ENCODE results near the gene CAVIN4.

The CAVIN4 gene

DNA sequence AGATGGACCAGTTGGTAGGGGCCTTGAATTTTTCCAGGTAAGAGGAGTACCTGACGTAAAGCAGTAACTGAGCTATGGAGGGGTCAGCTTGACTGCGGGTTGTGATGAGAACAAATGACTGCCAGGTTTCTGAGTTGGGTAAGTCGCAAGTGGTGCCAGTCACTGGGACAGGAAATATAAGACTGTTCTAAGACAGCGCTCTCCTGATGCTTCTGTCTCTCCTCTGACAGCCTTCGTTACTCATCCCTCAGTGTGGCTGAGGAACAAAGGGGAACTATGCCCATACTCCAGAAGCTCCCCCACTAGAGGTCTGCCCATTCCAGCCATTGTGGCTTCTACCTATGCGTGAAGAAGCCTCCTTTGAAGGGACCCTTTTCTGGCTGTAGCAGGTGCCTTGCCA, 13.3 kb downstream of the CAVIN4 start:
- no peak for DNase-seq

- no peak for DNase-seq
These were observed 13.9 kb downstream of the CAVIN4 start for GRCh38 chr9:100591639-100592412.

- peak; percentile 70 for DNase-seq
These were observed 17.7 kb downstream of the CAVIN4 start for GRCh38 chr9:100595391-100596199.

DNA sequence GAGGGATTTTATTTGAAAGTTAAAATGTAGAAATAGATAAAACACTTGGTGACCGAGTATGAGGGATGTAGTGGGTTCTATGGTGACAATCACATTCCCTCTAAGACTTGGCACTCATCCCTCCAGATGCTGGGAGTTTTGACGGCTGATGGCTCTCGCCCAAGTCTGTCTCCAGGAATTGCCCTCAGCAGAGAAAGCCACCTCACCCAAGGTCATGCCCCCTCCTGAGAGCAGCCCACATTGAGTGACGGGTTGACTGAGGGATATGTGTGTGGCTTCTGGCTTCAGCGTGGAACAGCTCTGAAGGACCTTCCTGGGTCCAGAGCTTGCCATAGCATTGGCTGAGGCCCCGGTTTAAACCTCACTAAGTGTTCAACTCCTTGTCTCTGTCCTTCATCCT, 19.4 kb downstream of the CAVIN4 start:
- no peak for DNase-seq

DNA sequence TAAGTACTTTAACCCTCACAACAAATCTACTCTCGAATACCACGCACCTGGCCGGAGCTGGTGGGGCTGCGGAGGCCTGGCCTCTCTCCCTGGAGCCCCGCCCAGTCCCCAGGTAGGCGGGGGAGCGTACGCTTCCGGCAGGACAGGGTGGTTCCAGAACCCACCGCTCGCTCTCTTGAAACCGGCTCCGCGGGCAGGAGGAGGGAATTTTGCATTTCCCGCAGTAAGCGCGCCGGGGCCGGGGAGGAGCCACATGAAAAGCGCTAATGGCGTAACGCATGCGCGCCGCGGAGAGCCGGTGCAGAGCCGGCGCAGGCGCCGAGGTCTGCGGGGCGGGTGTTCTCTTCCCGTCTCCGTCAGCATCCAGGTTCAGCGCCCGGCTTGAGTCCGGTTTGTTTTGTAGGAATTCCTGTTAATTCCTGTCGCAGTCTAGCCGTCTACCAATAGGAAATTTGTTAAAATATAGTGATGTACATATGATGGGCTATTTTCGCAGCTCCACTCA, 20.8 kb downstream of the CAVIN4 start:
- peak; percentile 94 for DNase-seq

DNA sequence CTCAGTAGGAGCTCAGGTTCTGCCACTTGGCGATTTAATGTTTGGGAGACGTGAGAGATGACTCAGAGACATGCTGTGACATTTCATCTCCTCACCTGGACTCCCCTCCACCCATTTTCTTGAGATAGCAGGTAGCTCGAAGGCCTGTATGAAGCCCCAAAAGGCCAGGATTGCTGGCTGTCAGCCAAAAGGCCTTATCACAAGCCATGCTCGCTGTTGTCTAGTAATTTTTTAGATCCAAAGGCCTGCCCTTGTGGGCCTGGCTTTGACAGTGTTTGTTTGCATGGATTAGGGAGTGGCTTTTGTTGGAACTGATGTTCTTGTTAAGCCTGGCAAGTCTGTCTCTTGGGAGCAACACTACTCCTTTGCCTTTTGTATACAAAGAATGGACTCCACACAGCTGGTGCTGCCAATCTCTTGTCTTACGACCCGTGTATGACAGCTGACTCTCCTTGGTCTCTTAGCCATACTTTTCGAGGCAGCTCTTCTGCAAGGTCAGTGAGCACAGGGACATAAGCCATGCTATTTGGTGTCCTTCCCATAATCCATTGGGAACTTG, 22.7 kb downstream of the CAVIN4 start:
- DNase-seq, result peak; percentile 68

DNA sequence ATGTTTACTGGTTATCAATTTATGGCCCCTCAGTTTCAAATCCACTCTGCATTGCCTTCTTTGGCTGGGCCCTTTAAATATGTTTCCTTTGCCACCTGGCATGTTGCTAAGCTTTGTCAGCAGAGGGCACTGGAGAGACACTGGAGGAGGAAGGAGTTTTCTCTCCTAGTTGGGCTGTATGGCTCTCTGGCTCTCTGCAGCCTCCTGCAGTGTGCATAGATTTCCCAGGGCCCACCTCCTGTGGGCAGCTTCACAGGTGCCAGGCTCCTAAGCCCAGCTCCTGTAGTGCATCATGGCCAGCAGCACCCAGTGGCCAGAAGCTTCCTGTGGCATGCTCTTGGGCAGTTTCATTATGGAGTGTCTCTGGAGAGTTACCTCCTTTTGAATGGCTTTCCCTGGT, 23.3 kb downstream of the CAVIN4 start:
- peak; percentile 82 for DNase-seq

DNA sequence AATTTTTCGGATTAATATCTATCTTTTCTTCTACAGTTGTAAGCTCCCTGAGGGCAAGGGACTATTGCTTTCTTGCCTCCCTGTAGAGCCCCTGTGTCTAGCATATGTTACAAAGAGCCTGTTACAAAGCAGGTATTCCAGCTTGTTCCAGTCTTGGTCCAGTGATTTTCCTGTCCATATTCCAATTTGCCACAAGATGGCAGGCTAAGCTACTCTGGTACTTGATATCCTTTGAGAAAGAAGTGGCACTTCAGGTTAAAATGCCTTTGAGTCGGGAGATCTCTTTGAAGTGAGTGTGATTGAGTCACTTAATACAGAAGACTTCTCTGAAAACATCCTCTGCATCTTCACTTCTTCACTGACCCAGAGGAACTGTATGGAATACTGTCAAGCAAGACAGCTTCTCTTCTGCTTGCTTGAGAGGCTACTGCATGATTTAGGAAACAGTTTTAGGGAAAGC, 24.5 kb downstream of the CAVIN4 start:
- DNase-seq, result peak; percentile 85

DNA sequence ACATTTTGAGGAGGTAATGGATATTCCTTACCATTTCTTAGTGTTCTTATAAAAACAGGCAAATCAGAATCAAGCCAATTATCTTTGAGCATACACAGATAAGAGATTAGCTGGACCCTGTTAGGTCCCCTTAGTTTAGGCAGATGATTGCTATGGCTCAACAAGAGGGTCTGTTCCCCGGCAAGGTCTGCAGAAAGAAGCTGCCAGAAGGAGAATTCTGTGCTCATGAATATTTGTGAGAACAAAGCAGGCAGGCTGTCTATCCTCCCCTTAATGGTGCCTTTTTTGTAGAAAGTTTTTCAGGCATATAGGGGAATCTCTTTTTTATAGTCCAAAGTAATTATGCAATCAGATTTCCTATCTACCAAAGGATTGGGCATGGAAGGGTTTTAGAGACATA, 27.5 kb downstream of the CAVIN4 start:
- no peak for DNase-seq

- no peak for DNase-seq
These were observed 41.3 kb downstream of the CAVIN4 start for GRCh38 chr9:100619194-100619593.

DNA sequence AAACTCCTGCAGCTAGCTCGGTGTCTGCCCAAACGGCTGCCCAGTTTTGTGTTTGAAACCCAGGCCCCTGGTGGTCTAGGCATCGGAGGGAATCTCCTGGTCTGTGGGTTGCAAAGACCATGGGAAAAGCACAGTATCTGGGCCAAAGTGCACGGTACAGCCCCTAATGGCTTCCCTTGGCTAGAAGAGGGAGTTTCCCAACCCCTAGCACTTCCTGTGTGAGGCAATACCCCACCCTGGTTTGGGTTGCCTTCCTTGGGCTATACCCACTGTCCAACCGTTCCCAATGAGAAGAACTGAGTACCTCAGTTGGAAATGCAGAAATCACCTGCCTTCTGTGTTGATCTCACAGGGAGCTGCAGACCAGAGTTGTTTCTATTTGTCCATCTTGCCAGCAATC, 41.8 kb downstream of the CAVIN4 start:
- DNase-seq, result no peak

DNA sequence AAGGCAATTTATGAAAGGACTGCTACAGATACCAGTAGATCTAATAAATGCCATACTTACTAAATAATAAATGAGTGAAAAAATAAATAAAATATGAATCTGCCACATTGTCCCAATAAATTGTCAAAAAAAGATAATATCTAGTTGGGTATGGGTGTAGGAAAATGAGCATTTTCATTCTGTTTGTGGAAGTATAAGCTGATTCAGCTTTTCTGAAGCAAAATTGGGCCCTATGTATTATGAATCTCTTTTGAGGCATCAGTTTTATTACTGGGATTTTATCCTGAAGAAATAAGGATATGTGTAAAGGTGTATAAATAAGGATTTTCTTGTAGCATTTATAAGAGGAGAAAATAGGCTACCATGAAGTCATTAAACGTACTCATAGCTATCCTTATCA, 46.1 kb downstream of the CAVIN4 start:
- no peak for DNase-seq

- DNase-seq, result no peak
These were observed 49.1 kb downstream of the CAVIN4 start for GRCh38 chr9:100626949-100627348.

GRCh38 chr9:100637787-100638186, 59.9 kb downstream of the CAVIN4 start:
- peak; percentile 21 for DNase-seq

Measured in NCI-H2171 treated with DMSO at 0.1 percent for 48 hours (cell line).